C4-2B (cell line): ENCODE results near the gene LAMA2.

Experiments
- H3K27ac ChIP-seq: fragments of 450-650 bp; 2 replicates; pipeline ENCODE4 v1.5.1; 2017
- ZFX ChIP-seq: fragments of 450-650 bp; IDR thresholded peaks from 2 replicates; pipeline ENCODE4 v1.6.1; 2017
- TF ChIP-seq, protein P1 (sequence below): fragments of 450-650 bp; conservative IDR thresholded peaks from 2 replicates; pipeline ENCODE4 v1.5.1; 2017; ENCODE audit warnings: mild to moderate bottlenecking

LAMA2 gene

GRCh38 chr6:128966934-128967333 is 84.0 kb downstream of the LAMA2 start:
- TF ChIP-seq ZFX, result no peak
- TF ChIP-seq, protein P1, sequence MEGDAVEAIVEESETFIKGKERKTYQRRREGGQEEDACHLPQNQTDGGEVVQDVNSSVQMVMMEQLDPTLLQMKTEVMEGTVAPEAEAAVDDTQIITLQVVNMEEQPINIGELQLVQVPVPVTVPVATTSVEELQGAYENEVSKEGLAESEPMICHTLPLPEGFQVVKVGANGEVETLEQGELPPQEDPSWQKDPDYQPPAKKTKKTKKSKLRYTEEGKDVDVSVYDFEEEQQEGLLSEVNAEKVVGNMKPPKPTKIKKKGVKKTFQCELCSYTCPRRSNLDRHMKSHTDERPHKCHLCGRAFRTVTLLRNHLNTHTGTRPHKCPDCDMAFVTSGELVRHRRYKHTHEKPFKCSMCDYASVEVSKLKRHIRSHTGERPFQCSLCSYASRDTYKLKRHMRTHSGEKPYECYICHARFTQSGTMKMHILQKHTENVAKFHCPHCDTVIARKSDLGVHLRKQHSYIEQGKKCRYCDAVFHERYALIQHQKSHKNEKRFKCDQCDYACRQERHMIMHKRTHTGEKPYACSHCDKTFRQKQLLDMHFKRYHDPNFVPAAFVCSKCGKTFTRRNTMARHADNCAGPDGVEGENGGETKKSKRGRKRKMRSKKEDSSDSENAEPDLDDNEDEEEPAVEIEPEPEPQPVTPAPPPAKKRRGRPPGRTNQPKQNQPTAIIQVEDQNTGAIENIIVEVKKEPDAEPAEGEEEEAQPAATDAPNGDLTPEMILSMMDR, result no peak
- H3K27ac ChIP-seq, result no peak overlapping the region

DNA sequence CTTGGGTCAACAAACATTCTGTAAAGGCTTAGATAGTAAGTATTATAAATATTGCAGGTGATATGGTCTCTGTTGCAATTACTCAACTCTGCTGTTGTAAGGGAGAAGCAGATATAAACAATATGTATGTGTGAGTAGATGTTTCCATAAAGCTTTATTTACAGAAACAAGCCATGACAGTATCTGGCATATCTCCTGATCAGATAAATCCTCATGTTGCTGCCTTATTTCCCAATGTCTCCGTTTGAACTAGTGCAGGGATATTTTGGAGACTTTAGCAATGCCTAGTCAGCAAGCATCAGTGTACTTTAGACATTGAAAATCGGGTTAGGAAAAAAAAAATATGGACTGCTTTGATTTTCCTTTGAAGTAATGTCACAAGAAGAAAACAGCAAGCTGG is 96.1 kb downstream of the LAMA2 start:
- H3K27ac ChIP-seq, result no peak overlapping the region
- TF ChIP-seq, protein P1, result no peak
- TF ChIP-seq ZFX, result no peak

DNA sequence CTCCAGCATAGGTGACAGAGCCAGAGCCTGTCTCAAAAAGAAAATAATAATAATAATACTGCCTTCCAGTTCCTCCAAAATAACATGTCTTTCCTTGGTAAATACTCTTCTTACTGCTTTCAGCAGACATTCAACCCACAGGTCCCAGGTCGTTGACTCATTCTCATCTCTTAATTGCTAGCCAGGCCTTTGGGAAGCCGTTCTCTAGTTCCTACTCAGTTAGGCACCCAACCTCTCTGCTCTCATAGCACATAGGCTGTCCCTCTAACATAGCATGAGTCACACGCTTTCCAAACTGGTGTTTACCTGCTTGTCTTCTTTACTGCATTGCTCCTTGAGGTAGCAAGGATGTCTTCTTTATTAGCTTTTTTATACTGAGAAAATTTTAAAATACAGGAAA is 98.8 kb downstream of the LAMA2 start:
- no peak overlapping the region for H3K27ac ChIP-seq
- TF ChIP-seq, protein P1, result no peak
- TF ChIP-seq ZFX, result no peak

DNA sequence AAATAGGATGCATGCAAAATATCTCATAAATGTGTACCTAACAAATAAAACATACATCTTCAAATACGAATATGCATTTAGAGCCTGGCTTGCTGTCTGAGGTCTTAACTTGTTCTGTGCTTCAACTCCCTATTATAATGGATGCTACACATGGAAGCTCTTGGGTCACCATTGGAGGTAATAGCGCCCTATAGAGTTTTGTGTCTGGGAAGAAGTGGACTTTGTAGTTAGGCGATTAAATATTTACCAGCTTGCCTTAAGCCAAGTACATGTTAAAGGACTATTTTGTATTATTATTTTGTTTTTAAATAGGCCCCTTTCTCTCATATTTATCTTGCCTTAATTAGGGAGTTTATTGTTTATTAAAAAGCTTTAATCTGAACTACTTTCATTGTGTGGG is 107.4 kb downstream of the LAMA2 start:
- no peak for TF ChIP-seq ZFX
- TF ChIP-seq, protein P1, result no peak
- no peak overlapping the region for H3K27ac ChIP-seq

- no peak overlapping the region for H3K27ac ChIP-seq
- TF ChIP-seq, protein P1, result no peak
- TF ChIP-seq ZFX, result no peak
Measured at GRCh38 chr6:128990915-128991314, 108.0 kb downstream of the LAMA2 start.

- TF ChIP-seq, protein P1, result no peak
- TF ChIP-seq ZFX, result no peak
- H3K27ac ChIP-seq, result no peak overlapping the region
Measured at GRCh38 chr6:128993166-128993565, 110.2 kb downstream of the LAMA2 start.

- no peak overlapping the region for H3K27ac ChIP-seq
- no peak for TF ChIP-seq ZFX
- TF ChIP-seq, protein P1, result no peak
Measured at GRCh38 chr6:128997880-128998279, 114.9 kb downstream of the LAMA2 start.
